ENCODE data around the gene MCAT.

The MCAT gene

DNA sequence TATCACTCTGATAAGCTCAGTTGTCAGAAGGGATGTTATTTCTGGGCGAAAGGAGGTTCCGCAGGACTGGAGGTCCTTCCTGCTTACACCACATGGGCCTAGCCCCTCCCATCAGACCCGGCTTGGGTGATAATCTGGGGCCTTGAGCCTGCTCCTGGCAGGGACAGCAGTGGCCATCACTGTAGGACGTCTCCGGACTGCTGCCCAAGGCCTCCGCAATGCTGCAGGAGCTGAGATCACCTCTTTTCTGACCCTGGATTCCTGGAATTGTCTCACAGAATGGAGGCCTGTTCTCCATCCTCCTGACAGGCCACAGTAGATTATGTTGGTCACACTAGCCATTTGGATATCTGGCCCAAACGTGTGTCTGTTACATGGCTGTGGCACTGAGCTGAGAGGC is 41.9 kb downstream of the MCAT start:
- TF ChIP-seq, protein P1, sequence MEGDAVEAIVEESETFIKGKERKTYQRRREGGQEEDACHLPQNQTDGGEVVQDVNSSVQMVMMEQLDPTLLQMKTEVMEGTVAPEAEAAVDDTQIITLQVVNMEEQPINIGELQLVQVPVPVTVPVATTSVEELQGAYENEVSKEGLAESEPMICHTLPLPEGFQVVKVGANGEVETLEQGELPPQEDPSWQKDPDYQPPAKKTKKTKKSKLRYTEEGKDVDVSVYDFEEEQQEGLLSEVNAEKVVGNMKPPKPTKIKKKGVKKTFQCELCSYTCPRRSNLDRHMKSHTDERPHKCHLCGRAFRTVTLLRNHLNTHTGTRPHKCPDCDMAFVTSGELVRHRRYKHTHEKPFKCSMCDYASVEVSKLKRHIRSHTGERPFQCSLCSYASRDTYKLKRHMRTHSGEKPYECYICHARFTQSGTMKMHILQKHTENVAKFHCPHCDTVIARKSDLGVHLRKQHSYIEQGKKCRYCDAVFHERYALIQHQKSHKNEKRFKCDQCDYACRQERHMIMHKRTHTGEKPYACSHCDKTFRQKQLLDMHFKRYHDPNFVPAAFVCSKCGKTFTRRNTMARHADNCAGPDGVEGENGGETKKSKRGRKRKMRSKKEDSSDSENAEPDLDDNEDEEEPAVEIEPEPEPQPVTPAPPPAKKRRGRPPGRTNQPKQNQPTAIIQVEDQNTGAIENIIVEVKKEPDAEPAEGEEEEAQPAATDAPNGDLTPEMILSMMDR (IDR thresholded peaks at IDR 0.05; ENCODE audit: low read depth, low read length, missing control alignments): no peak
- in situ Hi-C loops (cut with HindIII; ENCODE audit: low sequenced_read_pairs): no loop called here
- DNase-seq (ENCODE audit: low read depth): no peak
- H3K4me3 ChIP-seq (ENCODE audit: low read depth, low read length): no peak overlapping the region

DNA sequence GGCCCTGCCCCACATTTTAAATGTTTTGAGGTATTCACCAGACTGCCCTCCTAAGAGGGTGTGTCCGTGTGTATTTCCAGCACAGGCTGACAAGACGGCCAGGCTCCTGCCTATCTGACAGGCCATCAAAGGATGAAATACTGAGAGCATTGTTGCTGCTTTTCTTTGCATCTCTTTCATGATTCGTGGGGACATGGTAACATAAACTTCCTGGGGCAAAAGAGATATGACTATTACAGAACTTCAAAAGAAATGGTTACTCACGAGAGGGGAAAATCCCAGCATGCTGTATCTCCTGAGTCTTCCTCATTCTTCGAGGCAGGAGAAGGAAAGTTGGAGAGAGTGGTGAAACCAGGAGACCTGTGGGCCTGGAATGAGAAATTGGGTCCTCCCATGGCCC is 43.0 kb downstream of the MCAT start:
- in situ Hi-C loops (cut with HindIII; ENCODE audit: low sequenced_read_pairs): no loop called here

DNA sequence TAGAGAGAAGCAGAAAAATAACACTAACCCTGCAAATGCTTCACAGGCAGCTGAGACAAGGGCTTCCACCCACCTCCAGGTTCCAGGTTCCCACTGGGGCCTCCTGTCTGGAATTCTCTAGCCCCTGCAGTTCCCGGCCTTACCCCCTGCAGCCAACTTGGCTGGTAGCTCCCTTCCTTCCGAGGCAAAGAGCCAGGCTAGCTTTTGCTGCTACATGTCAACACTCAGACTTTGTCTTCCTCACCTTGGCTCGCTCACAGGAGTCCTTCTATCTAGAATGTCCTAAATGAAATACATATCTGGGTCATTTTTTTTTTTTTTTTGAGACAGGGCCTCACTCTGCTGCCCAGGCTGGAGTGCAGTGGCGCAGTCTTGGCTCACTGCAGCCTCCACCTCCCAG is 44.1 kb downstream of the MCAT start:
- no peak overlapping the region for H3K4me3 ChIP-seq (ENCODE audit: low read depth, low read length)
- in situ Hi-C loops (cut with HindIII; ENCODE audit: low sequenced_read_pairs): no loop called here
- DNase-seq (ENCODE audit: low read depth): no peak

More for the DNA sequence above, 43.0 kb downstream of the MCAT start:
- DNase-seq (ENCODE audit: low read depth): no peak
- no peak overlapping the region for H3K4me3 ChIP-seq (ENCODE audit: low read depth, low read length)
- TF ChIP-seq, protein P1 (IDR thresholded peaks at IDR 0.05; ENCODE audit: low read depth, low read length, missing control alignments): no peak

DNA sequence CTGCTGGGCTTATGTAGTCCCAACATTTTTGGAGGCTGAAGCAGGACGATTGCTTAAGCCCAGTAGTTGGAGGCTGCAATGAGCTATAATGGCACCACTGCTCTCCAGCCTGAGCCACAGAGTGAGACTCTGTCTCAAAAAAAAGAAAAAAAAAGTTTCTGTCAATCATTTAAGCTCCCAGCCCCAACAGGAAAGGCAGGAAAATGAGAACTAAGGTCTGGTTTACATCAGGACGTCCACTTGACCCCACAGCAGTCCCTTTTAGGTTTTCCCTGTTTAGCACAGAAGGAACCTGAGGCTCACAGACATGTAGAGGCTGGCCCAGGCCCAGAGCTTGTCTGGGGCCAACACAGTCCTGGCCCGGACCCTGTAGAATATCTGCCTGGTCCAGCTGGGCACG is 44.8 kb downstream of the MCAT start:
- H3K4me3 ChIP-seq (ENCODE audit: low read depth, low read length): no peak overlapping the region
- TF ChIP-seq, protein P1 (IDR thresholded peaks at IDR 0.05; ENCODE audit: low read depth, low read length, missing control alignments): no peak
- in situ Hi-C loops (cut with HindIII; ENCODE audit: low sequenced_read_pairs): no loop called here
- no peak for DNase-seq (ENCODE audit: low read depth)

More for the DNA sequence above, 44.1 kb downstream of the MCAT start:
- TF ChIP-seq, protein P1 (IDR thresholded peaks at IDR 0.05; ENCODE audit: low read depth, low read length, missing control alignments): no peak

DNA sequence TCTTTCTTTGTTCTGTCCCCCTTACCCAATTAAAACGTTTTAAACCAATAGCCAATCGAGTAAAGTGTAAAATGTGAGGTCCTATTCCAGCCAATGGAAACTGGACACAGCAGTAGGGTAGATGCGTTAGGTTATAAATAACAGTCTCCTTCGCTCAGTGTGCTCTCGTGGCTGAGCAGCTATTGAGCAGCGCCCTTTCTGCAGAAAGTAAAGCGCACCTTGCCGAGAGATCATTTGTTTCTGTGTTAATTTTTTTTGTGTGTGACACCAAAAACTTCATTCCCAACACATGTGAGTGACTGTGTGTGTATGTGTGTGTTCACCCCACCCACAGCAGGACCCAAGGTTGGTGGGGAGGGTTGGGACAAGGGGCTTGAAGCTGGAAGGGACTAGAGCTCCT is 46.8 kb downstream of the MCAT start:
- in situ Hi-C loops (cut with HindIII; ENCODE audit: low sequenced_read_pairs): no loop called here
- DNase-seq (ENCODE audit: low read depth): no peak

DNA sequence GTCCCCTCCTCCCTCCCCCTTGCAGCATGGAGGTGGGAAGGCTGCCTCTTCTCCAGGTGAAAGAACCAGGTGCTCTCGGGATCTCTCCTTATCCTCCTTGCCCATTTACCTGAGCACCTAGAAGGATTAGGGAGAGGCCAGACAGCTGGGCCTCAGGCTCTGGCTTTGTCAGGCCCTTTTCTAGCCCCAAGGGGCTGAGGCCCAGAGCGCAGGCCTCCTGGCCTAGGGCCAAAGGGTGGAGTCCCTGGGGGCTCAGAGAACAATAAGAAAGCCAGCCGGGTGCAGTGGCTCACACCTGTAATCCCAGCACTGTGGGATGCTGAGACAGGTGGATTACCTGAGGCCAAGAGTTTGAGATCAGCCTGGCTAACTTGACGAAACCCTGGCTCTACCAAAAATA is 48.6 kb downstream of the MCAT start:
- TF ChIP-seq, protein P1 (IDR thresholded peaks at IDR 0.05; ENCODE audit: low read depth, low read length, missing control alignments): no peak
- no peak overlapping the region for H3K4me3 ChIP-seq (ENCODE audit: low read depth, low read length)
- DNase-seq (ENCODE audit: low read depth): no peak
- in situ Hi-C loops (cut with HindIII; ENCODE audit: low sequenced_read_pairs): no loop called here

More for the DNA sequence above, 46.8 kb downstream of the MCAT start:
- no peak overlapping the region for H3K4me3 ChIP-seq (ENCODE audit: low read depth, low read length)
- TF ChIP-seq, protein P1 (IDR thresholded peaks at IDR 0.05; ENCODE audit: low read depth, low read length, missing control alignments): no peak

DNA sequence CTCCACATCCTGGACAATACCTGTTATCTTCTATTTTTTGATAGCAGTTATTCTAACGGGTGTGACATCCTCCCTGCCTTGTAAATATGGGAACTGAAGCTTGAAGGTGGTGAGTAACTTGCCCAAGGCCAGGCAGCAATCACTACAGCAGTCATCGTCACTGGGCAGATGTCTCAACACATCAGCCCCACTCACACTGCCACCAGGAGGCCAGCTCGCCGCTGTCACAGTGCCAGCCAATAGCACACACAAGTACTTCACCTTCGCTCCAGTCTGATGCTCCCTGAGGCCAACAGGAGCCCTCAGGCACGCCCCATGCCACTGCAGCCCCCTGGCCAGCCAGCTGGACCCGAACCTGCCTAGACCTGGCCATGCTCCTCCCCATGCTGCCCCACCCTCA is 49.1 kb downstream of the MCAT start:
- in situ Hi-C loops (cut with HindIII; ENCODE audit: low sequenced_read_pairs): no loop called here
- no peak overlapping the region for H3K4me3 ChIP-seq (ENCODE audit: low read depth, low read length)
- TF ChIP-seq, protein P1 (IDR thresholded peaks at IDR 0.05; ENCODE audit: low read depth, low read length, missing control alignments): no peak
- DNase-seq (ENCODE audit: low read depth): no peak

Data from astrocyte of the cerebellum (primary cell).